Left renal cortex interstitium (tissue), 4 donors: ENCODE measurements around the gene OTX2. TPM values are rescaled to one million over a fixed set of nuclear protein-coding genes. Genes with fewer than 3 reads are reported as not detected.

Experiments used
- DNase-seq, 4 donors: peaks; one replicate each; pipeline ENCODE4 v3.0.0-alpha.2; 2013; ENCODE audit warnings: low read depth in 4 of 4, low spot score in 2 of 4, missing footprints in 1 of 4
- polyA plus RNA-seq, 4 donors: library from polyadenylated mRNA; unstranded; fragments of 120-200 nt; gene quantifications; one replicate each; pipeline ENCODE4 v1.2.1, GENCODE V29; 2013; ENCODE audit not compliant: insufficient read length in 4 of 4

The OTX2 gene
- polyA plus RNA-seq, 4 donors = not detected

DNA sequence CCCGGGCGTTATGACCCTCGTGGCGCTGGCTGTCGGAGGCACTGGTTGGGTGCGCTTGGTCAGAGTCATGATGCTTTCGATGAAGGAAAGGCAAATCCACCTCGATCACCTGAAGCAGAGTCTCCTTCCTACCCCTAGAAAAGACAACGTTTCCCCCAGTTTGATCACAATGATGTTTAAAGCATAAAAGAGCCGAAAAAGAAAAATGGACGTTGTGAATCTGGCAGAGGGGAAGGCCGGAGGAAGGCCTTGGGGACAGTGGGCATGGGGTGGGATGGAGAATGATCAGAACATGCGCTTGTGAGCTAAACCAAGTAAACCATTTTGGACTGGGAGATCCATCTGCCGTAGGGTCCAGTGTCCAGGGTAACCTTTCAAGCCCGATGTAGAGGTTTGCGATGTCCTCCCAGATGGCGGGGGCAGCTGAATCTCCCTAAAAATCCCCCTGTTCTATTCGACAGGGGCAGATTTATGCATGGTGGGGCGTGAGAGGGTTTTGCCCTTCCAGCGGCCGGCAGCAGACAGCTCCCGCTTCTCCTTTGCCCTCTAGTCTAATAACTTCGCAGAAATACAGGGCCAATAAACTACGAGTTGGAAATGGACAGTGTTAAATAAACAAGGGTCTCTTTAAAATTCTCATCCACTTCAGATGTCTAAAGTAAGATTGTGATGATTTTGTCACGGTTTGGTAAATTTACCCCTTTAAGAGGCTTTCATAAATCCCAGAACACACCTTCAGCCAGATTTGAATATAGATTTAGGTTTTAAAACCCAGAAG, 2.3 kb upstream of the OTX2 start:
- no peak for DNase-seq

DNA sequence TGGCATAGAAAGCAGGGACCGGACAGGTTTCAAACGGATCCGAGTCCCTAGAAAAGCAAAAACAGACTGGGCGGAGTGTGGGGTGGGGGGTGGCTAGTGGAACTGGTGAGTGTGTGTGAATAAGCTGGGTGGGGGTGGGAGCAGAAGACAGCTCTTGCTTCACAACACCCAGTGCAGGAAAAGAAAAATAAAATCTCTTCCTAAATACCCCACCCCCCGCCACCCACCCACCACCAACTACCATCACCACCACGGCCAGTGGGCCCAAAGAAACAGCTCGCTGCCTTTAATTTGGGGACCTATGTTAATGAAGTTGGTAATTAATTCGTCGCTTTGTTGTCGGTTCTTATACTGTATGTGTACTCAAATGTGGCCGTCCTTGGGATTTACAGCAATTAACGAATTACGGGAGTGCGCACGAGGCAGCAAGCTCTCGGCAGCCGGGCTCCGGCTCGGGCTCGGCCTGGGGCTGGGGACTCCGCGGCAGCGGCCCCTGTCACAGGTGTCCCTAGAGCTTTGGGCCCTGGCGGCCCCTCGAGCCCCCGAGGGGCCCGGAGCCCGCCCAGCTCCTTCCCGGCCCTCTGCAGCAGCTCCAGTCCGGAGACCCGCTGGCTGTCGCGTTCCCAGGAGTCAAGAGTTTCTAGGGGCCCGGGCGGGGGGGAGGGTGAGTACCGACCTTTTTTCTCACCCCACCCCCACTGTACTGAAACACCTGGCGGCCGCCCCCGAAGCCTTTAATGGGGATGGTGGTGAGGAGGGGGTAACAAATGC, 1.5 kb upstream of the OTX2 start:
- DNase-seq = no peak

DNA sequence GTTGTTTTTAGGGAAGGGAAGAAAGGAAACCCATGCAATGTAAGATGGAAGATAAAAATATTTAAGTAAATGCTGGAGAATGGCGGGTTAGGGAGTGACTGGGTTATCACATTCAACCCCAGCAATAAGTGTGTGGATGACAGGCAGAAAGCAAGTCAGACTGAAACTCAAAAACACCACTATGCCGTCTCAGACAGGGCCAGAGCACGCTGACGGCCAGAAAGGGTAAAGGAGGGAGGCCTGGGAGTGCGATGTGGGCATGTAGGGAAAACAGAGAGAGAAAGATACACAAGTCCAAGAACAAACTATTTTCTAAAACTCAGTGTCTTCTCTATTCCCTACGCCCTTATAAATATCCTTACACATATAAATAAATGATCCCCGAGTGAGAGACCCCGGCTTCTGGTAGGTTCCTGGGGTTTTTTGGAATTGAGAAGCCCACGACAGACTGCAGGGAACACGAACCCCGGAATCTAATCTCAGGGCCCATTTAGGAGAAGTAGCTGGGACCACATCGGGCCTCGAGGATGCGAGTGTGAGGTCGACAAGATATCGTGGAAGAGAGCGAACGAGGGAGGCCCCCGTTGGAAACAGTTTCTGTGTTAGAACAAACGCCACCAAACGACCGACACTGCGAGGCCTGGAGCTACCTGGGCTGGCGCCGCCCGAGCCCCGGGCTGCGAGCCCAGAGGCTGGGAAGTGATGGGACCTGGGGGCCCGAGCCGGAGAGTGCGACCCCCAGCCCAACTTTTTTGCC, 735 bp upstream of the OTX2 start:
- no peak for DNase-seq

DNA sequence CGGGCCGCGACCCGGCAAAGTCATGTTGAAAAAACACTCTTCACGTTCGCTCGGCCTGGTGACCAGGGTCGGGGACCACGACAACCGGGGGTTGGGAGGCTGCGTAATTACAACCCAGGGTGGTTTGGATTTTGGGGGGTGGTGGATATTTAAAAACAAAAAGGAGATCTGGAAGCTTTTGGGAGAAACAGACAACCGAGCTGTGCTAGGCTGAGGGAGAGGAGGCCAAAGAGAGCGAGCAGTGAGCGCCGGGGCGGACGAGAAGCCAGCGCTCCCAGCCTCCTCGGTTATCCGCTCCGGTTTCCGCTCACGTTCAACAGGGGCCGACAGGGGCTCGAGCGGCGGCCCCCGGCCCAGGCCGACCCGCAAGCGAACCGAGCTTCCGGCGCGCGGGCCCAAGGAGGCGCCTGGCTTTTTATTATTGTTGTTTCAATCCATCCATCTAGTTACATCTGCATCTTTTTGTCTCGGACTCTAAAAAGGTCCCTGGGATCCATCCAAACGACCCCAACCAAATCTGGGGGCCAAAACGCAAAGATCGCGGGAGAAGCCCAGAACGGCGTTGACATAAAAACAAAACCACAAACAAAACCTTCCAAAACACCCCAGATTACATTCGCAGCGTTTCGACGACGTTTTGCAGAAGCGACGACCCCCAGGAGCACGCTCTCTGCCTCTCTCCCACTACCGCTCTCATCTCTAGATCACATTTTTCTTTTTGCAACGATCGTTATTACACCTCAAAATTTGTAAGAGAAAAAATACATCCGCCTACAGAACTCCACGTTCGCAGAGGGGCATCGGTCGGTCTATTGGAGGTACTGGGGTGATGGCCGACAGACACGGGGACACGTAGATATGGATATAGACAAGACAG, 771 bp downstream of the OTX2 start:
- no peak for DNase-seq

DNA sequence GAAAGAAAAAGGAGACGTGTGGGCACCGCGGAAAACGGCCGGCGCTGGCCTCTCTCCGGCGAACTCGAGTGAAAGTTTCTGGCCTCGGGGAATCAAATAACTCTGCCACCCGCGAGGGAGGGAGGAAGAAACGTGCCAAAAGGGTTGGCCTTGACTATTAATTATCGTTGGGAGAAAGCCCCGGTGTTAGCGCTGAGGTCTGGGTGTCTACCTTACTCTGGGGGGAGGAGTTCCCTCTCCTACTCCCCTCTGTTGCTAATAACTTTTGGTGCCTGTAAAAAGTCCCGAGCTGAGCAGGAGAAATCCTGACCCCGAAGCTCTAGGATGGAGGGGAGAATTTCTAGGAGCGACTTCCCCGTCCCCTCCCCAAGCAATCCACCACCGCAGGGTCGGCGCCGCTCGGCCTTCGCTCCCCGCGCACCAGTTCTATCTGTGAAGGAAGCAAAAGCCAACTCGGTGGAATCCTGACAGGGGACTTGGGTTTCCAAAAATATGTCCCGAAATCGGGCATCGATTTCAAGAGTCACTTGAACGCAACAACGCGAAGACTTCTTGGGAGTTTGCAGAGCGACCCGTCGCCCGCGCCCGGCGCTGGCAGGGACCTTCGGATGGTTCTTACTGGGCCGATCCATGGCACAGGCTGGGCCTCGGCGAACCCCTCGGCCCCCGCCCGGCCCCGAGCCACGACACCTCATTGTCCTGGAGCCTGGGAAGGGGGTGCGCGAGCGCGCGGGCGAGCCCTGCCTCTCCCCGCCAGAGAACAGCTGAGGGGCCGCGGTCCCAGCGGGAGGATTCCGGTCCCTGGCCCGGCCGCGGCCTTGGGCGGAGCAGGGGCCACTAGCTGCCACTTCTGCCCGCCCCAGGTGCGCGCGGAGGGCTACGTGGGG, 1.7 kb downstream of the OTX2 start:
- DNase-seq = no peak

DNA sequence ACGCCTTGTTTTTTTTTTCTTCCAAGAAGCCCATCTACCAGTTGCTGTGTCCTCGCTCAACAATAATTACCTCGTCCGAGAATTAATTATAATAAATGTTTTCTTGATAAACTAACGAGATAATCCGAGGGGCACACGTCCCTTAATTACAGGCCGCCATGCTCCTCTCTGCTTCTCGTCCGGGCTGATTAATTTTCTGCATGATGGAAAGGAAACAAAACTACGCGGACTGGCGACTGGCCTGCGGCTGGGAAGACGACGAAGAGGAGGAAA, 2.2 kb downstream of the OTX2 start:
- DNase-seq = no peak

DNA sequence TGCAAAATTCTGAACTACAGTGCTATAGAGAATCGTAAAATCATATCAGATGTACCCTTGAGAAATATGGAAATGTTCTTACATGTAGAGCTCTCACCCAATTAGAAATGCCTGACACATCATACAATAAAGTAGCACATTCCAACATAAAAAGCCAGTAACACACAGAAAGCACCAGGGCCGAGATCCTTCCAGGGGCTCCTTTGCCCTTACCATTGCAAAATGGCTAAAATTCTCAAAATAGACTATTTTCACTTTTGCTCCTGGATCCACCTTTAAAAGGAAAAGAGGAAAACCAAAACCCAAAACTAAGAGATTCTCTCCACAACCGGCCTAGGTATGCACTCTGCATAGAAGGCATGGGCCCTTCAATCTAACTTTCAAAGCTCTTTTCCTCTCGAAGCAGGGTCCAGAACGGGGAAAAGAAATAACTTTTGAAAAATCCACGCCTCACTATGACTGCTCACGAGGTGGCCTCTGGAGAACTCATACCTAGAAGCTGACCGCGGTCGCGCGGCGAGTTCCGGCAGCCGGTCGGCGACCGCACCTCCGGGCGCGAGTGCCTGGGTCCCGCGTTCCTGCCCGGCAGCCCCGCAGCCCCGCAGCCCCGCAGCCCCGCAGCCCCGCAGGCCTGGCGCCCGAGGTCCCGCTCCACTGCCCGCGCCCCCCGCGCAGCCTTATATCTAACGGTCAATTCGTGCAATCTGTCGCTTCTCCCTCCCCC, 2.7 kb downstream of the OTX2 start:
- no peak for DNase-seq

DNA sequence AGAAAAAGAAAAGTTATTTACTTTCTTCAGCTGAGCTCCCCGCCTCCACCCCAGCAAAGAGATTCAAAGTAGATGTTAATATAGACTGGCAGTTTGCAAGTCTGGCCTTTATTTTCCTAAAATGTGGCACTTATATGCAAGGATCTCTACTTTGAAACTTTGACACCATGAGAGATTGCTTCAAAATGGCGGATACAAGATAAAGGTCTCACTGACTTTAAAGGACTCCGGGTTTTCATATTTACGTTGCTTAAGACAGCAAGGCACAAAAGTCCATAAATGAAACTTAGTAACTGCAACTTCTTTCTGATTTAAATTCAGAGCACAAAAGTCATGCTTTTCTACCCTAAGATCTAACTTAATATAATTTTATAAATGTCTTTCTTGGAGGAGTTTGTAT, 3.5 kb downstream of the OTX2 start:
- DNase-seq = no peak

DNA sequence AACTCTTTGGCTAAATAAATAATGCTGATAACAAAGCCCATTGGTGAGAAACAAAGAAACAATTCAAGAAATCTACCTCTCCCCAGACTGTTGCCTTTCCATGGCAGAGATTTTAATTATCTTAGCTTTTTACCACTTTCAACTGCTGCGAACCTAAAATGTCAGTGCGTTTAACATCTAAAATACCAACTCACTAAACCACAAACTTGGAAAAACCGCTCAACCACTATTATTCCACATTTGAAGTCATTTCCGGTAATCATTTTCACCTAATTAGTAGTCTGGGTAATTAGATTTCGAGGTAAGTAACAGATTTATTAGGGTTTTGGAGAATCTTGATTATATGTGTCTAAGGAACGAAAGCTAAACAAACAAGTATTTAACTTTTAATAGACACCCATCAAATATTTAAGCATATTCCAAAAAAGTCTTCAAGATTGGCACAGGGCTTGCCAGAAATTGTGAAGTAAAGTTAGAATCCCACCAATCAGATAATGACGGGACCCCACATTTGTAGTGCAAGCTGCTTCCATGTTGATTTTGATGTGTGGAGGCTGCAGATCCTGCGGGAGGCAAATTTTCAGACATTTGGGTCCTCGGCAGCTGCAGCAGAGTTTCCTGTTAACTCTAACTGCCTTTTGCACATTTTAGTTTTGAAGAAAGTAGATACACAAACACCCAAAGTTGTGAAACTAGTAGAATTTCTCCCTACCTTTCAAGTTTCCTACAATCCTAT, 4.1 kb downstream of the OTX2 start:
- no peak for DNase-seq

DNA sequence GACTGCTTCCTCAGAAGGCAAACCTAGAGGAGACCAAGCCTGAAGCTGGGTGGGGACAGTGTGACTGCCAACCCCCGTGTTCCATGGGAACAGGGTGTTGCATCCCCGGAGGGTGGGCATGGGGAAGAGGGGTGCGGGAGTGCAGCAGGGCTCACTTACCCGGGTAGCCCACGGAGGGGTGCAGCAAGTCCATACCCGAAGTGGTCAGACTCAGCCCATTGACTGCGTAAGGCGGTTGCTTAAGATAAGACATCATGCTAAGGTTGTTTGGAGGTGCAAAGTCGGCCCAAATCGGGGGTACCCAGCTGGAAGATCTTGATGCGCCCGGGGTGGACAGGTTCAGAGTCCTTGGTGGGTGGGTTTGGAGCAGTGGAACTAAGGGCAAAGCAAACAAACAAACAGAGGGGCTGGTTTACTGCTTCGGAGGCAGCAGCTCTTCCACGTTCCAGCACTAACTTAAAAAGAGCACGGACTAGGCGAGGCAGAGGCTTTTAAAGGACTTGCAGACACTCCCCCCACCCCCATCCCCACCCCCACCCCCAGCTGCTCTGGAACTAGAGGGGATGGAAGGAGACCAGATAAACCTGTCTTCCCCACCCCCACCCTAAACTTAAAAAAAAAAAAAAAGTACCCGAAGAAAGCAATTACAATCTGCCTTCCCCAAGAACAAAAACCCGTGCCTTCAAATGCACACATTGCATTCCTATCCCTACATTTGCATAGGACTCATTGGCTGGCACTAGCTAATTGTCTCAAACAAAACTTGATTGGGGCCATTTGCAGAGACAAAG, 4.9 kb downstream of the OTX2 start:
- DNase-seq = no peak

DNA sequence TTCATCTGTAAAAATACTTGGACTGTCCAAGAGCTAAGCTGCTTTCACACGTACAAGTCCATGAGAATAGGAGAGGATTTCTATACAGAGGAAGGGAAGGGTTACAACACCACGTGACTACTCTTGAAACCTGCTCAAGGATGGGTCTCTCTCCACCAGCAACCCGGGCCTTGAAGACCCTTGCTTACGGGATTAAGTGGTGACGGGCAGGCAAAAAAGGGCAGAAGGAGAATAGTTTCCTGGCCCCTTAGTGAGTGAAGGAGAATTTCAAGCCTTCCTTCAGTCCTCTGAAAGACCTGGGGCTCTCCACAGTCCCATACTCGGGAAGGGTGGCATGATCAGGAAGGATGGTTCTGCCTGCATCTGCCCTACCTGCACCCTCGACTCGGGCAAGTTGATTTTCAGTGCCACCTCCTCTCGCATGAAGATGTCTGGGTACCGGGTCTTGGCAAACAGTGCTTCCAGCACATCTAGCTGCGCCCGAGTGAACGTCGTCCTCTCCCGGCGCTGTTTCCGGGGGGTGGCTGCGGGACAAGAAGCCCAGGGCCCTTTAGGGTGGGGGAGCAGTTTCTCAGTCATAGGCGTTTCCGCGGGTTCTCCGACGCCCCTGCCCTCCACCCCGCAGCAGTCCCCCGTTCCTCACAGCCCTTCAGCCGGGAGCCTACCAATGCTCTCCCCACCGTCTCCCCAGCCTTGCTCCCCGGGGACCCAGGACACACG, 6.3 kb downstream of the OTX2 start:
- no peak for DNase-seq

DNA sequence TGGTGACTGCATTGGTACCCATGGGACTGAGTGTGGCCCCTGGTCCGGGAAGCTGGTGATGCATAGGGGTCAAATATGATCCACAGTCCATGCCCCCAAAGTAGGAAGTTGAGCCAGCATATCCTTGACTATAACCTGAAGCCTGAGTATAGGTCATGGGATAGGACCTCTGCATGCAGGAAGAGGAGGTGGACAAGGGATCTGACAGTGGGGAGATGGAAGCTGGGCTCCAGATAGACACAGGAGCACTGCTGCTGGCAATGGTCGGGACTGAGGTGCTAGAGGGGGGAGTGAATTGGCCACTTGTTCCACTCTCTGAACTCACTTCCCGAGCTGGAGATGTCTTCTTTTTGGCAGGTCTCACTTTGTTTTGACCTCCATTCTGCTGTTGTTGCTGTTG, 8.4 kb downstream of the OTX2 start:
- DNase-seq = no peak

DNA sequence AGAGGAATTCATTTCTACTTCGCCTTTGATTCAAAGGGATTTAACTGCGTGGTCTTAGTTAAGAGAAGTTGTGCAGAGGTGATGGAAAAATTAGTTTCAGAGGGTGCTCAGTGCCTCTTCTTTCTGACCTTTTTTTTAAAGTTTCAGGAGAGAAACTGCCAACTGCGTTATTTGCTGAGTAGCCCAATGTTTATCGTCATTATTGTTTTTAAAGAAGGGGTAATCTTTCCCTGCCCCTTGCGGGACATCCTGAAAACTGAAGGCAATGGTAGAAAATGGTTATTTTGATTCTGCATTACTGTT, 11.0 kb downstream of the OTX2 start:
- no peak for DNase-seq

DNA sequence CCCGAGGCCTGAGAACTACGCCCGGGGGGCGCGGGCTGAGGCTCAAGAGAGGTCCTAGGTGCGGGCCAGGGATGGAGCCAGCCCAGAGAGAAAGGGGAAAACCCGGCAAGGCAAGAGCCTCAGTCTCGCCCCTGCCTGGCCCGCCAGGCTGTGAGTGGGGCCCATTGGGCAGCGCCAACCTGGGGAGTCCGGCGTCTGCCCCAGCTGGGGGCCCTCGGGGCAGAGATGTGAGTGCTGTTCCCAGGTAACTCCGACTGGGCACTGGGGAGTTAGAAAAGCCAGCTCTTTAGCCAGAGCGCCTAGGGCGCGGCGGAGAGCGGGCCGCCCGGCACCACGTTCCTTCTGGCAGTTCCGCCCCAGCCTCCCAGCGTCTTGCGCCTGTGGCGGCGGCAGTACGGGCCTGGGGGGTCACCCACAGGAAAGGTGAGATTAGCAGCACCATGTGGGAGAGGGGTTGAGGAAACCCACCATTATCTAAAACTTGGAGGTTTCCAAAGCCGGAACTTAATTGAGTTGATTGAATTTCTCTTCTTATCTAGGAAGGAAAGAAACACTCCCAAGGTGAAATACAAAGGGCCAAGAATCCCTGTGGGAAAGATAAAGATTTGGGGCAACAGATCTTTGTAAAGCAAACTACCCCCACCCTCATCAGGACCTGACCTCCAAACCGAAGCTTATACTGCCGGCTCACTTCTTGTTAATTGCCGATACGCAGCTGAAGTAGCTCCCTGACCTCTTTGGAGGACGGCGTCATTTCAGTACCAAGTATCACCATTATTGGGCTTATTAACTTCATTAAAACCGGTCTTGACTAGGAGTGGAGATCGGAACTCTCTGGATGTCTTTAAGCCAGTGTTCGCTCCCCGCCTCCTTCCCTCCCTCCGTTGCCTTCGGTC, 11.6 kb downstream of the OTX2 start:
- DNase-seq = no peak

DNA sequence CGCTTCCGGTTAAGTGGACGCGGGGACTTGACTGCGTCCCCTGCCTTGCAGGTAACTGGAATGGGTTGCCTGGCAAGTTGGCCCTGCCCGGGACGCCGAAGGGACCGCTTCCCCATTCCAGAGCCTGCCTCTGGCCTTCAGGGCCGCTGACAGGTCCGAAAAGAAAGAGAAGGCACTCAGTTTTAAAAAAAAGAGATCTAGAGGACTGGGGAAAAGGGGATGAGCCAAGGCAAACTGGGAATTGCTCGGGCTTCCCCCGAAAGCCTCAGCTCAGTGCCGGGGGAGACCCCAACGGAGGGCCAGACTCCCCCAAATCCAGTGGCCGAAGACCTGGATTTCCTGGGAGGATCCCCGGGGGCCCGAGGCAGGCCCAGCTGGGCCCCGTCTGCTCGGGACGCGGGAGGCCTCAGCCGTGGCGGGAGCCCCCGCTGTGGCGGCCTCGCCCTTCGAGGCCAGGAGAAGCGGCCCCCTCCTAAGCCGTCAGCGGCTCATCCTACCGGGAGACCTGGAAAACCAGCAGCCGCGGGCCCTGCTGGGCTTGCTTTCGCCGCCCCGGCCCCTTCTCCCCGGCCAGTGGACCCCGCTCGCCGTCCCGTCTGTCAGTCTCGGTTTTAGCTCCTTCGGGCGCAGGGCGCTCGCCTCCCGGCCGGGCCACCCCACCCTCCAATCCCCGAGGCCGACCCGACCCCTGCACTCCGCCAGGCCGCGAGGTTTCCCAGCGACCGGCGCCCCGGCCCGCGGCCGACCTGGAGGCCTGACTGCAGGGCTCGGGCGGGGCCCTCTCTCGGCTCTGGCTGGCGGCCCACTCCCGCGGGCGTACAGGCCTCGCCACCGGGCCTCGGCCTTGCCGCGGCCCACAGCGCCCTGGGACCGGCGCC, 12.5 kb downstream of the OTX2 start:
- DNase-seq = no peak
